ENCODE results near the gene STPG4. TPM values are rescaled to one million over a fixed set of nuclear protein-coding genes. Genes with fewer than 3 reads are reported as not detected.
"Not testable (repeated sequence)": the region's sequence is repeated elsewhere in the genome, so short reads cannot be mapped to it uniquely, and the experiment has no call there.

The STPG4 gene
- total RNA-seq, 1 donor, result 1.2 TPM

DNA sequence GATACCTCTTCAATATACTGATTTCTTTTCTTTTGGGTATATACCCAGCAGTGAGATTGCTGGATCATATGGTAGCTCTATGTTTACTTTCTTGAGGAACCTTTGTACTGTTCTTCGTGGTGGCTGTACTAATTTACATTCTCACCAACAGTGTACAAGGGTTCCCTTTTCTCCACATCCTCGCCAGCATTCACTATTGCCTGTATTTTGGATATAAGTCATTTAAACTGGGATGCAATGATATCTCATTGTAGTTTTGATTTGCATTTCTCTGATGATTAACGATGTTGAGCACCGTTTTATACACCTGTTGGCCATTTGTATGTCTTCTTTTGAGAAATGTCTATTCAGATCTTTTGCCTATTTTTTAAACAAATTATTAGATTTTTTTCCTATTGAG, 30.4 kb downstream of the STPG4 start:
- not testable (repeated sequence) for H3K4me1 ChIP-seq (ENCODE audit: insufficient read depth, low read length); H3K27me3 ChIP-seq (ENCODE audit: insufficient read depth, low read length); H3K9me3 ChIP-seq (ENCODE audit: low read depth, low read length); H3K4me3 ChIP-seq (ENCODE audit: low read length)

DNA sequence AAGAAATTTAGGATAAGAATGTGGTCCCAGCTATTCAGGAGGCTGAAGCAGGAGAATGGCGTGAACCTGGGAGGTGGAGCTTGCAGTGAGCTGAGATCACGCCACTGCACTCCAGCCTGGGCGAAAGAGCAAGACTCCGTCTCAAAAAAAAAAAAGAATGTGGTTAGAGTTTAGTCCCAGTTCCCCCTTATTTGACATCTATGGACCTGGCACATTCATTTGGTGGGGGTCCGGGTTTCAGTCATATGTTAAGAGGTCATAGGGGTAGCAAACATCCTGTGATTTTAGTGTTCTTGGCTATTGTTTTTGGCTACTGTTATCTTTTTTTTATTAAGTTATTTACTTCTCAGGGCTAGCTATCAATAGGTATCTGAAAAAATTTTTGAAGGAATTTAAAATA, 34.7 kb downstream of the STPG4 start:
- not testable (repeated sequence) for H3K9me3 ChIP-seq (ENCODE audit: low read depth, low read length); H3K27me3 ChIP-seq (ENCODE audit: insufficient read depth, low read length); H3K4me1 ChIP-seq (ENCODE audit: insufficient read depth, low read length); H3K4me3 ChIP-seq (ENCODE audit: low read length)

DNA sequence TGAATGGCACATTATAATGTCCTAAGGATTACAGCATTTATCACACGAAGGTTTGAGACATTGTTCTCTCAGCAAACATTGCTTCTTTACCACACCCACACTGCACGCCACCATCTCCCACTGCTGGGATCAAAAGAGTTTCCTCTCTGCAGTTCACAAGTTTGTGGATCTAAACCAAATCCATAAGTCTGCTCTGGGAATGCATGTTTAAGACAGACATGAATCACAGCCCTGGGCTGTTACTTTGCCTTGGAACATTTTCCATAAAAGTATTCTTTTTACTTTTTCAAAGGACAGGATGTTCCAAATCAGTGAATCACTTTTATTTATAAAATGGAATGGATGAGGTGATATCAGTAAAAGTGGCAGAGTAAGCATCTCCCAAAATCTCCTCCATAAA, 36.1 kb downstream of the STPG4 start:
- no peak overlapping the region for H3K4me3 ChIP-seq (ENCODE audit: low read length)
- H3K4me1 ChIP-seq (ENCODE audit: insufficient read depth, low read length), result no peaks in the 10 kb centered on the region
- H3K9me3 ChIP-seq (ENCODE audit: low read depth, low read length), result no peaks in the 10 kb centered on the region
- H3K27me3 ChIP-seq (ENCODE audit: insufficient read depth, low read length), result no peaks in the 10 kb centered on the region

DNA sequence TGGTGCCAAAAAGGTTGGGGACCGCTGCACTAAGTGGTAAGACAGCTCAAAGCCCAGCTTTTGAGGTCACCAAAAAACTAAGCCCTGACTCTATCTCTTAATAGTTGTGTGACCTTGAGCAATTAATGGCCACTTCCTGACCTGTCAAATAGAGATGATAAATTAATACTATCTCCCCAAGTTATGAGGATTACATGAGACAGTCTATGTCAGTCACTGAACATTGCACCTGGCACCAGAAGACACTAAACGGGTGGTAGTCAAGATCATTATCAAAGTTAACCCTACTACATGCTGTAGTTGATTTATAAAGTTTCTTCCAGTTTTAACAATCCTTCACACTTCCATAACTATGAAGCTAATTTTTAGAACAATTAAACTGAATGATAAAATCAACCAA, 36.5 kb downstream of the STPG4 start:
- no peaks in the 10 kb centered on the region for H3K27me3 ChIP-seq (ENCODE audit: insufficient read depth, low read length)
- no peak overlapping the region for H3K4me3 ChIP-seq (ENCODE audit: low read length)
- no peaks in the 10 kb centered on the region for H3K4me1 ChIP-seq (ENCODE audit: insufficient read depth, low read length)
- H3K9me3 ChIP-seq (ENCODE audit: low read depth, low read length), result no peaks in the 10 kb centered on the region

DNA sequence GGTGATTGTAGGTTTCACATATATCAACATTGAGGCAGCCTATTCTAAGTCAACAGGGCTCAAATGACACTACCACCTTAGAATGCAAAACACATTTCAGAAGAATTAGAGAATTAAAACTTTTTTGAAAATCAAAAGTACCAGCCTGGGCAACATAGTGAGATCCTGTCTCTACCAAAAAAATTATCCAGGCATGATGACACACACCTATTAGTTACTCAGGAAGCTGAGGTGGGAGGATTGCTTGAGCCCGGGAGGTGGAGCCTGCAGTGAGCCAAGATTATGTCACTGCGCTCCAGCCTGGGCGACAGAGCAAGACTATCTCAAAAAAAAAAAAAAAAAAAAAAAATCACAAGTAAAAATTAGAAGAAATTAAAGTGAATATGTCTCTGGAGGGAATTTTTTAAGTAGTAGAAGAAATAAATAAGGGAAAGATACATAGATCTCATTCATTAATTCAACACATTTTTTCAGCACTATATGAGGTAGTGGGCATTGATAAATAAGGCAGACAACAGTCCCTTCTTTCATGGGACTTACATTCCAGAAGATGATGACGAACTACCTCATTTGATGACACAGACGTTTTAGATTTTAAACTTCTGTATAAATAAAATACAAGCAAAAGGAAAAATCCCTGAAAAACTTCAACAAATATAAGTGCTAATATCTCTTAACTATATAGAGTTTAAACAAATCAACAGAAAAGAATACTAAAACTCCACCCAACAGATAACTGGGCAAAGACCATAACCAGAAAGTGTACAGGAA, 42.3 kb downstream of the STPG4 start:
- no peaks in the 10 kb centered on the region for H3K4me1 ChIP-seq (ENCODE audit: insufficient read depth, low read length)
- no peaks in the 10 kb centered on the region for H3K27me3 ChIP-seq (ENCODE audit: insufficient read depth, low read length)
- no peak overlapping the region for H3K4me3 ChIP-seq (ENCODE audit: low read length)
- no peaks in the 10 kb centered on the region for H3K9me3 ChIP-seq (ENCODE audit: low read depth, low read length)

DNA sequence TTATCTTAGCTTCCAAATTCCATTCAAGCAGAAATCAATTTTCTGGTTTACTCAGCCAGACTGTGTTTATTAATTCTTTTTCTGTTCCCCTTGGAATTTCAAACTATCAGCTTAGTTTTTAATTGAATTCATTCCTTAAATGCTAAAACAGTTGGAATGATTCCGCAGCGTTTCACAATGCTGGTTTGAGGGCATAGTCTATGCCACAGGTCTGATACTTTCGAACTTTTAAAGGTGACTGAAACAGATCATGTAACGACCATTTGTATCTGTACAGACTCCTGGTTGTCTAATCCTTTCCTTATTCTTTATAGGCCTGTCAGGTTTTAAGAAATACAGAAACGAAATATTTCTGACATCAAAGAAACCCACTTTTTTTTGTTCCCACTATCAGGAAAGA, 45.4 kb downstream of the STPG4 start:
- H3K27me3 ChIP-seq (ENCODE audit: insufficient read depth, low read length), result no peaks in the 10 kb centered on the region
- no peak overlapping the region for H3K4me3 ChIP-seq (ENCODE audit: low read length)
- no peaks in the 10 kb centered on the region for H3K4me1 ChIP-seq (ENCODE audit: insufficient read depth, low read length)
- H3K9me3 ChIP-seq (ENCODE audit: low read depth, low read length), result no peaks in the 10 kb centered on the region

DNA sequence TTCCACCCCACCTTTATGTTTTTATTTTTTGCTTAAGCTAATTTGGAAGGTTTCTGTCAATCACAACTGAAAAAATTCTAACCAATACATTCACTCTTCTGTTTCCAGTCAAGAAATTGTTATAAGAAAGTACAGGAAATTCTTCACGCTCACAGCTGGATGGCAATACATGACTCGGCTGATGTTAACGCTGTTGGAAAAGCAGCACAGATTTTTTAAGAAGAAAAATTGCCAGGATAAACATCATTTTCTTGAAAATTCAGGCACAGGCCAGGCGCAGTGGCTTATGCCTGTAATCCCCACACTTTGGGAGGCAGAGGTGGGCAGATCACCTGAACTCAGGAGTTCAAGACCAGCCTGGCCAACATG, 46.1 kb downstream of the STPG4 start:
- no peaks in the 10 kb centered on the region for H3K27me3 ChIP-seq (ENCODE audit: insufficient read depth, low read length)
- H3K4me1 ChIP-seq (ENCODE audit: insufficient read depth, low read length), result no peaks in the 10 kb centered on the region
- H3K4me3 ChIP-seq (ENCODE audit: low read length), result no peak overlapping the region
- no peaks in the 10 kb centered on the region for H3K9me3 ChIP-seq (ENCODE audit: low read depth, low read length)

DNA sequence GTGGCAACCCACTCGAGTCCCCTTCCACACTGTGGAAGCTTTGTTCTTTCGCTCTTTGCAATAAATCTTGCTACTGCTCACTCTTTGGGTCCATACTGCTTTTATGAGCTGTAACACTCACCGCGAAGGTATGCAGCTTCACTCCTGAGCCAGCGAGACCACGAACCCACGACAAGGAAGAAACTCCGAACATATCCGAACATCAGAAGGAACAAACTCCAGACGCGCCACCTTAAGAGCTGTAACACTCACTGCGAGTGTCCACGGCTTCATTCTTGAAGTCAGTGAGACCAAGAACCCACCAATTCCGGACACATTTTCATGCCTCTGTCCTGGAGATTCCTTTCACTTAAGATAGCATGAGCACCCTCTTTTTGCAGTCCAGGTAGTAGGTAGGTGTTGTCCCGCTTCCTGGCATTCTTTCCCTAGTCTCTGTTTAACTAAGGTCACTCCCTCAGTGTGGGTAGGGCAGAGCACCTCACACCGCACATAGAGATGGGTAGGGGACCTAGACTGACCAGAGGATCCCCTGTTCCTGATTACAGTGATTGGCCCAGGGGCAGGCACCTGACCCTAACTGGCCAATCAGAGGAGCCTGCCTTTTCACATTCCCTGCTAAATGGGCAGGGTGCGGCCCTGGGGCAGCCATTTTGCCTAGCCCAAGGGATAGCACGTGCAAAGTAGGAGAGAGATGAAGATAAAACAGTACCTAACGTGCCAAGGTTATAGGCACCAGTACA, 46.7 kb downstream of the STPG4 start:
- H3K9me3 ChIP-seq (ENCODE audit: low read depth, low read length); H3K4me3 ChIP-seq (ENCODE audit: low read length); H3K27me3 ChIP-seq (ENCODE audit: insufficient read depth, low read length); H3K4me1 ChIP-seq (ENCODE audit: insufficient read depth, low read length): not testable (repeated sequence)

DNA sequence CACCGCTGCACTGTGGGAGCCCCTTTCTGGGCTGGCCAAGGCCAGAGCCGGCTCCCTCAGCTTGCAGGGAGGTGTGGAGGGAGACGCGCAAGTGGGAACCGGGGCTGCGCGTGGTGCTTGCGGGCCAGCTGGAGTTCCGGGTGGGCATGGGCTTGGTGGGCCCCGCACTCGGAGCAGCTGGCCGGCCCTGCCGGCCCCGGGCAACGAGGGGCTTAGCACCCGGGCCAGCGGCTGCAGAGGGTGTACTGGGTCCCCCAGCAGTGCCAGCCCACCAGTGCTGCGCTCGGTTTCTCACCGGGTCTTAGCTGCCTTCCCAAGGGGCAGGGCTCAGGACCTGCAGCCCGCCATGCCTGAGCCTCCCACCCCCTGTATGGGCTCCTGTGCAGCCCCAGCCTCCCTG, 47.9 kb downstream of the STPG4 start:
- H3K9me3 ChIP-seq (ENCODE audit: low read depth, low read length); H3K4me3 ChIP-seq (ENCODE audit: low read length); H3K27me3 ChIP-seq (ENCODE audit: insufficient read depth, low read length); H3K4me1 ChIP-seq (ENCODE audit: insufficient read depth, low read length): not testable (repeated sequence)

DNA sequence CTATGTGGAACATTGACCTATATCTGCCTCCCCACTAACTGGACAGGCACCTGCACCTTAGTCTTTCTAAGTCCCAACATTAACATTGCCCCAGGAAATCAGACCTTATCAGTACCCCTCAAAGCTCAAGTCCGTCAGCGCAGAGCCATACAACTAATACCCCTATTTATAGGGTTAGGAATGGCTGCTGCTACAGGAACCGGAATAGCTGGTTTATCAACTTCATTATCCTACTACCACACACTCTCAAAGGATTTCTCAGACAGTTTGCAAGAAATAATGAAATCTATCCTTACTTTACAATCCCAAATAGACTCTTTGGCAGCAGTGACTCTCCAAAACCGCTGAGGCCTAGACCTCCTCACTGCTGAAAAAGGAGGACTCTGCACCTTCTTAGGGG, 48.9 kb downstream of the STPG4 start:
- H3K4me1 ChIP-seq (ENCODE audit: insufficient read depth, low read length); H3K27me3 ChIP-seq (ENCODE audit: insufficient read depth, low read length); H3K4me3 ChIP-seq (ENCODE audit: low read length); H3K9me3 ChIP-seq (ENCODE audit: low read depth, low read length): not testable (repeated sequence)

DNA sequence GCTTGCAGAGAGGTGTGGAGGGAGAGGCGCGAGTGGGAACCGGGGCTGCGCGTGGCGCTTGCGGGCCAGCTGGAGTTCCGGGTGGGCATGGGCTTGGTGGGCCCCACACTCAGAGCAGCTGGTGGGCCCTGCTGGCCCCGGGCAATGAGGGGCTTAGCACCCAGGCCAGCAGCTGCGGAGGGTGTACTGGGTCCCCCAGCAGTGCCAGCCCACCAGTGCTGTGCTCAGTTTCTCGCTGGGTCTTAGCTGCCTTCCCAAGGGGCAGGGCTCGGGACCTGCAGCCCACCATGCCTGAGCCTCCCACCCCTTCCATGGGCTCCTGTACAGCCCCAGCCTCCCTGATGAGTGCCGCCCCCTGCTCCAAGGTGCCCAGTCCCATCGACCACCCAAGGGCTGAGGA, 55.4 kb downstream of the STPG4 start:
- not testable (repeated sequence) for H3K4me3 ChIP-seq (ENCODE audit: low read length); H3K27me3 ChIP-seq (ENCODE audit: insufficient read depth, low read length)

DNA sequence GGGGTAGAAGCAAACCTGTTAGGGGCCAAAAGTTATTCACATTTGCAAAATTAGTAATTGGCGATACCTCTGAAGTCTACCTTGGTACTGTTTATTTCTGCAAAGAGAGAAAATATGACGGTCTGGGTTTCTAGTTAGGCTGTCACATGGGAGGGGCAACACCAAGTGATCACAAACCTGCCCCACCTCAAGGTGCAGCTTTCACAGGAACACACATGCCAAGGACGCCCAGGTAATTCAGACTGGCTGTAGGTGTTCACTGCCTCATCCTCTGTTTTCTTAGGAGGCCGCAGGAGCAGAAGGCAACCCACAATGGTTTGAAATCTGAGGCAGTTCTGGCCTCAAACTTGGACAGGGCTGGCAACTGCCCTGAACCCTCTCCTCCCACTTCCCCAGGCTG, 56.2 kb downstream of the STPG4 start:
- Histone ChIP-seq H3K9me3 (ENCODE audit: low read depth, low read length) (no peaks in the 10 kb centered on the region), H3K4me3 (ENCODE audit: low read length) (no peak overlapping the region), H3K4me1 (ENCODE audit: insufficient read depth, low read length) (no peaks in the 10 kb centered on the region), H3K27me3 (ENCODE audit: insufficient read depth, low read length) (no peaks in the 10 kb centered on the region)

More for the DNA sequence above, 55.4 kb downstream of the STPG4 start:
- H3K4me1 ChIP-seq (ENCODE audit: insufficient read depth, low read length); H3K9me3 ChIP-seq (ENCODE audit: low read depth, low read length): not testable (repeated sequence)

DNA sequence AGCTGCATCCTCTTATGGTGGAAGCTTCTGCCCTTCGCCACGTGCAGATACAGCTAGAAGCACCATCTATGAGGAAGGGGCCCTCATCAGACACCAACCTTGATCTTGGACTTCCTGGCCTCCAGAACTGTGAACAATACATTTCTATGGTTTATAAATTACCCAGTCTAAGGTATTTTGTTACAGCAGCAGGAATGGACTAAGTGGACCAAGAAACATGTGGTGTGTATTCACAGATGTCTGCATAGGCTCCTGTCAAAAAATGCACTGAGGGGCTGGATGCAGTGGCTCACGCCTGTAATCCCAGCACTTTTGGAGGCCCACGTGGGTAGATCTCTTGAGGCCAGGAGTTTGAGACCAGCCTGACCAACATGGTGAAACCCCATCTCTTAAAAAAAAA, 57.5 kb downstream of the STPG4 start:
- H3K9me3 ChIP-seq (ENCODE audit: low read depth, low read length), result no peaks in the 10 kb centered on the region
- H3K4me1 ChIP-seq (ENCODE audit: insufficient read depth, low read length), result no peaks in the 10 kb centered on the region
- H3K4me3 ChIP-seq (ENCODE audit: low read length), result no peak overlapping the region
- no peaks in the 10 kb centered on the region for H3K27me3 ChIP-seq (ENCODE audit: insufficient read depth, low read length)

DNA sequence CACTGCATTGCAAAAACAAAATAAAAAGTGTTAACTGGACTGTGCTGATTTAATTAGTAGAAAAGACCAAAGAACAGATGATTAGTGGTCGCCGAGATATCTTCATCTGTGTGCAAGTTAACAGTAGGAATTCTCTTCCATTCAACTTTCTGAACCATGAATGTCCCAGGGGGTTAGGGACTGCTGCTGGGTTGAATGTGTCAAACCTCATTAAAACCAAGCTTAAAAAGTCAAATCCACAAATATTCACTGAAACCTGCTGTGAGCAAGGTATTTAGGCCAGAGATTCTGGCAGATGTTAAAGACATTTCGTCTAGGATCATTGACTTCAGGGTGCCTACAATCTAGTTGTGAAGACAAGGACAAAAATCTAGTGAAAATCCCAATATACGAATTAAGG, 58.7 kb downstream of the STPG4 start:
- Histone ChIP-seq H3K4me3 (ENCODE audit: low read length) (no peak overlapping the region), H3K27me3 (ENCODE audit: insufficient read depth, low read length) (no peaks in the 10 kb centered on the region), H3K9me3 (ENCODE audit: low read depth, low read length) (no peaks in the 10 kb centered on the region), H3K4me1 (ENCODE audit: insufficient read depth, low read length) (no peaks in the 10 kb centered on the region)

DNA sequence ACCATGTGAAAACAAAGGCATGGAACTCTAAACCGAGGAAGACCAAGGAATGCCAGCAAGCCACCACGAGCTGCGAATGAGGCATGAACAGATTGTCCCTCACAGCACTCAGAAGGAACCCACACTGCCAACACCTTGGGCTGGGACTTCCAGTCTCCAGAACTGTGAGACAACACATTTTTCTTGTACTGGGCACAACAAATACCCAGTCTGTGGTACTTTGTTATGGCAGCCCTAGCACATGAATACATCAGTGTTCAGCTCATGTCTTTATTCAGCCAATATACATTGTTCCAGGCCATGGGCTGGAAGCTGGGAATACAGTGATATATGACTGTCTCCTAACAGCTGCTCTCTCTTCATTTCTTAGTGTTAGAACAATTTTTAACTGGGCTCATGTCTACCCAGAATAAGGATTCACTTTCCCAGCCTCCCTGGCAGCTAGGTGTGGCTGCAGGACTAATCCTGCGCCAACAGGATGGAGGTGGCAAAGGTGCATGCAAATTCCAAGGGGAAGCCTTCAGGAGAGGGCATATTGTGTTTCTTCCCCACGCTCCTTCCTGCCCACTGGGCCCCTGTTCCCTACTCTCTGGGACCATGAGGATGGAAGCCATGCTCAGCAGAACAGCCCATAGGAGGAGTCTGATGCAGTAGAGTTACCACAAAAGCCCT, 59.6 kb downstream of the STPG4 start:
- Histone ChIP-seq H3K9me3 (ENCODE audit: low read depth, low read length) (no peaks in the 10 kb centered on the region), H3K4me3 (ENCODE audit: low read length) (no peak overlapping the region), H3K27me3 (ENCODE audit: insufficient read depth, low read length) (no peaks in the 10 kb centered on the region), H3K4me1 (ENCODE audit: insufficient read depth, low read length) (peaks cover 5% of the 10 kb centered on the region)

Data from mononuclear cell (primary cell).